HG03378 (cell line): ENCODE data around the gene RBMS3.
"Not testable (repeated sequence)": the region's sequence is repeated elsewhere in the genome, so short reads cannot be mapped to it uniquely, and the experiment has no call there.

ENCODE experiments used
- ATAC-seq: cut with Tn5 transposase; IDR thresholded peaks from one replicate; pipeline ENCODE4 v1.9.1; 2021; ENCODE audit warnings: mild to moderate bottlenecking, moderate library complexity; ENCODE audit not compliant: unreplicated experiment

Gene RBMS3

DNA sequence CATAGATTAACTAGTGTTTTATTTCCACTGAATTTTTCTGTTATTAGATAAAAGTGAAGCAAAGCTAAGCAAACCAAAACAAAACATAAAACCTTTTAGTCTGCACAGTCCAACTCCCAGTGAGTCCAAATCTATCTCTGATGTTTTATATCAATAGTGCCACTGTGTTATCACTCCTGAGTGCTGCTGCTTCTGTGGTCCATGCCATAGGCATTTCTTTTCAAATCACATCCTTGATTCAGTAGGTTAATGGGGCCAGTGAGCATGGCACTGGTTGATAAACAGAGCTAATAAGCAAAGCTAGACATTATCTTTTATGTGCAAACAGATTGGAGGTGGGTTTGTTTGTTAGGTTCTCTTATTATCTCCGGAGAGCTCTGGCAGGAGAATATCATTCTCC, 30.0 kb downstream of the RBMS3 start:
- no peak for ATAC-seq

GRCh38 chr3:29311795-29312194, 30.9 kb downstream of the RBMS3 start:
- ATAC-seq: no peak

DNA sequence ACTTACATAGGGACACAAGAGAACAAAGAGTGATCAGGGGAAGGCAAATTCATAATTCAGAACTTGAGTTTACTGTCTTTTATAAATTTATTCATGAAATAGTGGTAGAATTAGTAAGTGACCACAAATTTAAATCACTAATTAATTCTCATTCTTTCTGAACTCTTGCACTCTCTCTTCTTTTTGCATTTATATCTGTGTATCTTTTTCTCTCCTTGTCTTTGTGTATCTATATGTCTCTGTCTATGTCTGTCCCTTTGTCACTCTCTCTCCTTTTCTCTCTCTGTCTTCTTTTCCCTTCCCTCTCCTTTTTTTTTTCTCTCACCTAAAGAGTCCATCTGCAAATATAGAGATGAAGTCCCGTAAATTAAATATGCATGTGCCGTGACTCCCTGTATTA, 31.5 kb downstream of the RBMS3 start:
- no peak for ATAC-seq

- ATAC-seq: no peak
Measured at GRCh38 chr3:29312960-29313452, 32.1 kb downstream of the RBMS3 start.

DNA sequence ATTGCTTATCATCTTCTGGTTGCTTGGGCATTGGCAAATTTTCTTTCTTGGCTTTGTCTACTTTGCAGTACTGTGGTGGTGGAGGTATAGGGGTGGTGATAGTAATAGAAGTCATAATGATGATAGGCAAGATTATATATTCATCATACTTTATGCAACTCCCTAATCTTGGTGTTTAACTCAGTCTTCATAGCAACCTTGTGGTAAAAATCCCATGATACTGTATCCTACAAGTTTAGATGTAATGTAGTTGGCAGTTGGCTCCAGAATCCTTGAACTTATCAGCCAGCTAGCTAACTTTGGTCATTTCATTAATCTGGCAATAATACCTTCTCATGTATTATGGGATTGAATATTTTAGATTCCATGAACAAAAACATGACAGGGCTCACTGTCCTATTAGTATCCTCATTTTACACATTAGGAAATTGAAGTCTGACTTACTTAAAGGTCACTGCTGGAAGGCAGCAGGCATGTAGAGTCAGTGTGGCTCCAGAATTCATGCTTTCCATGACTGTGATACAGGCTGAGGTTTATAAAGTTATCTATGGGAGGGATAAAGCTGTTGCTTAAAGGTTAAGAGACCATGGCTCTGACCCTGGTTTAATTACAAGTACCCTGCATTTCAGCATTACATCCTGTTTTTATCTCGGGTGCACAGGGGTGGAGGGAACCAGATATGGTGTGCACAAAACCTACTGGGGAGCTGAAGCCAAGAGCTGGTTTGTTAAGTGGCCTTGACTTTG, 33.3 kb downstream of the RBMS3 start:
- no peak for ATAC-seq

GRCh38 chr3:29314727-29315088, 33.8 kb downstream of the RBMS3 start:
- ATAC-seq: no peak

- no peak for ATAC-seq
Measured at GRCh38 chr3:29317659-29318173, 36.8 kb downstream of the RBMS3 start.

DNA sequence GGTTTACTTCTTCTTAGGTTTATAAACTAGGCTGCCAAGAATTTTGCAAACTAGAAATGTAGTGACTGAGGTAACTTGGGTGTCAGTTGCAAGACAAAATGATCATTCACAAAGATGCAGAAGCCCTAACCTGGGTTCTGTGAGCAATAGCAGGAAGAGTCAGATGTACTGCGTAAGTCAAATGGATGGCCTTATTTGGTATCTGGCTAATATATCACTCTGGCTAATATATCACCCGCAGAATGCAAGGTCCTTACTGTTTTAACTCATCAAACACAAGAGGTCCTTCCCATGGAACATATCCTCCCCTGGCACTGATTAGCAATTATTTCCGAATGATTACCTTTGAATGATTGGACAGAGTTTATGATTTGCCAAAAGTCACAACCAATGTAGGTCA, 37.4 kb downstream of the RBMS3 start:
- no peak for ATAC-seq

DNA sequence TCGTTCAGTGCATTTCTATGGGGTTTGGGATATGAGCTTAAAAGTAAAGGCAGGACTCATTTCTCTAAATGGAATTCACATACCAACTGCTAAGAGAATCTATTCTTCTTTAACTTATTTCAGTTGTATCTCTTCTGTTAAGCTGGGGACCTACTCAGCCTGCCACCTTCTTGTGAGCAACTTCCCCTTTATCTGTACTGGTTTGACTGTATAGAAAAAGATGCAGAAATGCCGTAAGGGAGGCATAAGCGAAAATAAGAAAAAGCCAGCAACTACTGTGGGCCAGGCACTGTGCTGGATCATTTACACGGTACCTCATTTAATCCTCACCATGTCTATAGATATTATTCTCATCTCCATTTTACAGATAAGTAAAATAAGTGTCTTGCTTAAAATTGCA, 38.4 kb downstream of the RBMS3 start:
- ATAC-seq: peak; percentile 82

GRCh38 chr3:29319798-29320197, 38.9 kb downstream of the RBMS3 start:
- no peak for ATAC-seq

- ATAC-seq: no peak
Measured at GRCh38 chr3:29322586-29322985, 41.7 kb downstream of the RBMS3 start.

DNA sequence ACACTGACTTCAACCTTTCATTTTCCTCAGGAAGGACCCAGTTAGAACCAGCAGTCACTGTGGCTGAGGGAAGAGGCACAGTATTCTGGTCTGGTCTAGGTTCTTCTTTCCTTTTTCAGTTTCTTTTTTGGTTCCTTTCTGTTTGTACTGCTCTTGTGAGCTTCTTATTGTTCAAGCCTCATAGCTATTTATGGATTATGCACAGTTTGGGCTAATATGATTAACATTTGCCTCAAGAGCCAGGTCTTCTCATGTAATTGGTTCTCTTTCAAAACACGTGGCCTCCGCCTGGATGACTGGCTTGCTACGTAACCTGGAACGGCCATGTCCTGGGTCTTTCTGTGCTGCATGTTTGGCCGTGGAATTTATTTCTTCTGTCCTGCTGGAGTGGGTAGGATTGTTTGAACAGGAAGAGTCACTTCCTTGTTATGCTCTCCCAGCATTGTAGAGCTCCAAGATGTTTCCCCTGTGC, 43.3 kb downstream of the RBMS3 start:
- peak; percentile 97 for ATAC-seq

- ATAC-seq: not testable (repeated sequence)
Measured at GRCh38 chr3:29326540-29326939, 45.7 kb downstream of the RBMS3 start.

DNA sequence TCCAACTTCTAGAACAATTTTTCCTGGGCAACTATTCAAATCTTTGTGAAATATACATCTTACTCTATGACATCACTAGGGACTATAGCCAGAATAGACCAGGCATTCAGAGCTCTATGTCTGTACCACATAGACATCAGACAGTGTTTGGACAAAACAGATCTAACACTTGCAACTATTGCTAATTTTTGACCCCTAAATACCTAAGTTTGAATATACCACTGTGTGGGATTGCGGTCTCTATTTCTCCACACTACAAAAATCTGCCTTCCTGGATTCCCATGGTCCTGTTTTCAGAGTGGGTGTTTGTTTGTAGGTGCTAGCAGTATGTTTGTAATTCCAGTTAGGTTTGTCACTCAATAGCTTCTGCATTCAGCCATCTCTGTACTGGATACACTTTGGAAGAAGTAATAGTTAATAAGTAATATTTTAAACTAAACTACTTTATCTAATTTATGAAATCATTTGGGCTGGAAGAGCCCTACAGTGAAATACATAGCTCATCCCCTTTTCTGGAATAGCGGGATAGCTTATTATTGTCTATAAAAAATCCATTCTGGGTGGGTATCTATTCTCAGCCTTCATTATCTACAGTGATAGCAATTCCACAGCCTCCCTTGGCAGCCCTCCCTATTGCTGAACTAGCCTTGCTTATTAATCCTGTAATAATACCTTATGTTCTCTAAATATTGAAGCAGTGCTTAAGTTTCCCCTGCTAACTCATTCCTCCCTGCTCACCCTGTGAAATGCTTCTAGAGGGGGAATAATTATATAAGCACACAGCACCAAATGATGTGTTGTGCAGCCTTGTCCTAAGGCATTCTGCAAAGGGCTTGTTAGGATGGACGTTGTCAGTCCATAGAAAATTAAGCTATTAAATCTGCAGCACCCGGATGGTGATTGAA, 49.4 kb downstream of the RBMS3 start:
- no peak for ATAC-seq

GRCh38 chr3:29331035-29331434, 50.2 kb downstream of the RBMS3 start:
- ATAC-seq: no peak

- ATAC-seq: no peak
Measured at GRCh38 chr3:29331456-29332194, 50.8 kb downstream of the RBMS3 start.

GRCh38 chr3:29332195-29332637, 51.3 kb downstream of the RBMS3 start:
- ATAC-seq: peak; percentile 55

DNA sequence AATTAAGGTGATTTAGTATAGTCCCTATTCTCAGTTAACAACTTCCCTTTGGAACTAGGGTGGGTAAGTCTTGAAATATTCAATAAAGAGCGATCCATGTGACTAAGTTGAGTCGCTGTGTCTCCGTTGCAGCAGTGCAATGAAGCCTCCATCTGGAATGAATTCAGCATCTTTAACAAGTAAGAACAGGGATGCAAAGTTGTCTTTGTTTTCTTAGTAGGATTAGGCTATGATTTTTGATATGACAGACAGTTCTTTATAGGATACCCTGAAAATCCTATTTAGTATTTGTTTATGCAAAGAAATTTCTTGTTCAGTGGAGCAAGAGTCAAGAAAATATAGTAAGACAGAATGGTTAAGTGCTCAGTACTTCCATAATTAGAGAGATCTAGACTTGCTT, 52.7 kb downstream of the RBMS3 start:
- ATAC-seq: no peak

- no peak for ATAC-seq
Measured at GRCh38 chr3:29334706-29335105, 53.8 kb downstream of the RBMS3 start.

DNA sequence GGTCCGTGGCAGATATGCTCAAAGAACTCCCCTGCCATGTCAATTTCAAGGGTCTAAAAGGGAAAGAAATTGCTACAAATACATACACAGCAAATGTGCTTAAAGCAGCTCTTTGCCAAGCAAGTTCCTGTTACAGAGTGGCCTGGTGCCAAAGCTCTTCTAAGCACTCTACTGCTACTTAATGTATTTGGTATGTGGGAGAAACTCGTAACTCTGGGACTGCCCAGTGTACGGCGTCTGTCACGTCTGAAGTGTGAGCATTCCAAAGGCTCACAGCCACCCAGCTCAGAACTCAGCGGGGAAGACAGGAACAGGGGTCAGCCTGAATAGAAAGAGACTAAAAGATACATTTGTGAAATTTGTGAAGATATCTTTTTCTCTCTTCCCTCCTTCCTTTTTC, 54.6 kb downstream of the RBMS3 start:
- no peak for ATAC-seq

GRCh38 chr3:29335943-29336342, 55.1 kb downstream of the RBMS3 start:
- no peak for ATAC-seq
